ENCODE data around the gene RAMP1. TPM values are rescaled to one million over a fixed set of nuclear protein-coding genes. Genes with fewer than 3 reads are reported as not detected.

Gene RAMP1
- total RNA-seq, 1 donor from 2014 or later: 3.9 TPM

DNA sequence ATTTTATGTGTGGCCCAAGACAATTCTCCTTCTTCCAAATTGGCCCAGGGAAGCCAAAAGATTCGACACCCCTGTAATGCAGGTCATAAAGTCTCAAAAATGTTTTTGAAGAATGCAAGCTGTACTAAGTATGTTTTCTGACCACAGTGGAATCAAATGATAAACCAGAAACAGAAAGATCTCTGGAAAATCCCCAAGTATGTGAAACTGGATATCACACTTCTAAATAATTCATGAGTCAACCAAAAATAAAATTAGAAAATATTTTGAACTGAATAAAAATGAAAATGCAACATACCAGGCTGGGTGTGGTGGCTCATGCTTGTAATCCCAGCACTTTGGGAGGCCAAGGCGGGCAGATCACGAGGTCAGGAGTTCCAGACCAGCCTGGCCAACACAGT is 73.3 kb downstream of the RAMP1 start:
- ChIA-PET CTCF (no interaction called here), POLR2A (interaction anchor here (0.6 kb wide), 1 partner anchor 67 kb away, joined by 4 read pairs; no protein-coding TSS in a partner anchor)
- no peak for ATAC-seq (ENCODE audit: low read depth)
- no peaks in the 10 kb centered on the region for H3K9me3 Mint-ChIP-seq
- no peak overlapping the region for H3K27ac Mint-ChIP-seq
- TF ChIP-seq, protein P1, sequence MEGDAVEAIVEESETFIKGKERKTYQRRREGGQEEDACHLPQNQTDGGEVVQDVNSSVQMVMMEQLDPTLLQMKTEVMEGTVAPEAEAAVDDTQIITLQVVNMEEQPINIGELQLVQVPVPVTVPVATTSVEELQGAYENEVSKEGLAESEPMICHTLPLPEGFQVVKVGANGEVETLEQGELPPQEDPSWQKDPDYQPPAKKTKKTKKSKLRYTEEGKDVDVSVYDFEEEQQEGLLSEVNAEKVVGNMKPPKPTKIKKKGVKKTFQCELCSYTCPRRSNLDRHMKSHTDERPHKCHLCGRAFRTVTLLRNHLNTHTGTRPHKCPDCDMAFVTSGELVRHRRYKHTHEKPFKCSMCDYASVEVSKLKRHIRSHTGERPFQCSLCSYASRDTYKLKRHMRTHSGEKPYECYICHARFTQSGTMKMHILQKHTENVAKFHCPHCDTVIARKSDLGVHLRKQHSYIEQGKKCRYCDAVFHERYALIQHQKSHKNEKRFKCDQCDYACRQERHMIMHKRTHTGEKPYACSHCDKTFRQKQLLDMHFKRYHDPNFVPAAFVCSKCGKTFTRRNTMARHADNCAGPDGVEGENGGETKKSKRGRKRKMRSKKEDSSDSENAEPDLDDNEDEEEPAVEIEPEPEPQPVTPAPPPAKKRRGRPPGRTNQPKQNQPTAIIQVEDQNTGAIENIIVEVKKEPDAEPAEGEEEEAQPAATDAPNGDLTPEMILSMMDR (IDR thresholded peaks at IDR 0.05): no peak
- intact Hi-C loops (cut with micrococcal nuclease): no loop called here
- no peak overlapping the region for H3K4me3 Mint-ChIP-seq
- peaks cover 7% of the 10 kb centered on the region for H3K4me1 Mint-ChIP-seq
- peaks cover 11% of the 10 kb centered on the region for H3K27me3 Mint-ChIP-seq
- no peaks in the 10 kb centered on the region for H3K36me3 Mint-ChIP-seq (ENCODE audit: low read depth)
- no peak for DNase-seq

DNA sequence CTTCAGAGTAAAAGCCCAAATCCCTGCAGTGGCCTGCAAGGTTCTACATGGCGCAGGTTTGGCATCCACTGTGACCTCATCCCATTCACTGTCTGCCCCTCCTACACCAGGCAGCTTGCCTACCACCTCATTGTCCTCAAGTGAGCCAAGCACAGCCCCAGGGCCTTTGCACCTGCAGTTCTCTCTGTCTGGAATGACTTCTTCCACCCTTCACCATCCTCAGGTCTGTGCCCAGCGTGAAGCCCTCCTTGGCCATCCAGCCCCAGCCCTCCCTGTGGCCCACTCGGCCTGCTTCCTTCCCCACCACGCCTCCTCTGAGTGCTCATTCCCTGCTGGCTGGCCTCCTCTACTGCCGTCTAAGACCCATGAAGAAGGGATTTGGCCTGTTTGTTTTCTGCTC is 74.8 kb downstream of the RAMP1 start:
- TF ChIP-seq, protein P1 (IDR thresholded peaks at IDR 0.05): no peak
- DNase-seq (no peak), ATAC-seq (ENCODE audit: low read depth) (no peak)
- Mint-ChIP-seq H3K4me3 (no peak overlapping the region), H3K36me3 (ENCODE audit: low read depth) (no peaks in the 10 kb centered on the region), H3K27ac (no peak overlapping the region), H3K4me1 (peaks cover 7% of the 10 kb centered on the region), H3K27me3 (peaks cover 7% of the 10 kb centered on the region), H3K9me3 (no peaks in the 10 kb centered on the region)
- intact Hi-C loops (cut with micrococcal nuclease): no loop called here
- ChIA-PET POLR2A (no interaction called here), CTCF (interaction anchor here (0.6 kb wide), 1 partner anchor 78 kb away, joined by 3 read pairs; no protein-coding TSS in a partner anchor)

DNA sequence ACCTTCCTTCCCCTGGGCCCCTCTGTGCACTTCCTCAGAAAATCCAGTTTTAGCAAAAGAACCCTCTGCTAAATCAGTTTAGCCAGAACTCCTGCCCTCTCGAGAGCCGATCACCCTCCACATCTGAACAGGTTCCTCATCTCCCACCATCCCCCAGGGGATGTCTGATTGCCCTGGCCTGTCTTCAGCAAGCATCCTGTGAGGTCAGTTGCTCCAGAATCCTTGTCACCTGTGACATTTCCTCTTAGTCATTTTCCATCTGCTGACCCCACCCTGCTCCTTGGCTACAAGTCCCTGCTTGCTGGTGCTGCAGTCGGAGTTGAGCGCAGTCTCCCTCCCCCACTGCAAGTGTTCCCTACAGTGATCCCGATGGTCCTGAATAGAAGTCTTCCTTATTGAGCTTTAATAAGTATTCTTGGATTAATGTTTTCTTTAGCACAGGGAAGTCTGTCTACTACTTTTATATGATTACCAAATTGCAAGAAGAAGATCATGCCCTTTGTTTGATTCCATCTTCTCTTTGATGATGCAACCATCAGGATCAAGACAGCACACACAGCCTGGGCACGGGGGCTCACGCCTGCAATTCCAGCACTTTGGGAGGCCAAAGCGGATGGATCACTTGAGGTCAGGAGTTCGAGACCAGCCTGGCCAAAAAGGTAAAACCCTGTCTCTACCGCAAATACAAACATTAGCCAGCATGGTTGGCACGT is 76.5 kb downstream of the RAMP1 start:
- no peak overlapping the region for H3K4me3 Mint-ChIP-seq
- no peaks in the 10 kb centered on the region for H3K9me3 Mint-ChIP-seq
- H3K27ac Mint-ChIP-seq: no peak overlapping the region
- no peaks in the 10 kb centered on the region for H3K36me3 Mint-ChIP-seq (ENCODE audit: low read depth)
- ATAC-seq (ENCODE audit: low read depth) (no peak), DNase-seq (no peak)
- CTCF ChIA-PET: no interaction called here
- peaks cover 6% of the 10 kb centered on the region for H3K4me1 Mint-ChIP-seq
- TF ChIP-seq, protein P1 (IDR thresholded peaks at IDR 0.05): no peak
- POLR2A ChIA-PET: no interaction called here
- H3K27me3 Mint-ChIP-seq: peaks cover 4% of the 10 kb centered on the region
- intact Hi-C loops (cut with micrococcal nuclease): no loop called here

DNA sequence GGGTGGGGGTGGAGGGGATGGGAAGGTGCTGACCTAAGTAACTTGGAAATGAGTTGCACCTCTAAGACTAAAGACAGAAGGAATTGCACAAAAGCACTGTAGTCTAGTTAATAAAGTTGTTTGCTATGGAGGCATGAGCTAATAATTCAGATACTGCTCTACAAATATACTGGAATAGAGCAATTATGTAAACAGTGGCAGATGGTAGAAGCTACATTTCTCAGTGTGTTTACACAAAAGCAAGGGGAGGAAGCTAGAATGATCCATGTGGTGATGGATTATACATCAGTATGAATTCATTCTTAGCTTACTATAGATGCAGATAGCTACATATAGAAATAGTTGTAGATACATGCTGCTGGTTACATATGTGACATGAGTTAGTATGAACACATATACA is 79.8 kb downstream of the RAMP1 start:
- TF ChIP-seq, protein P1 (IDR thresholded peaks at IDR 0.05): no peak
- Mint-ChIP-seq H3K27ac (no peak overlapping the region), H3K36me3 (ENCODE audit: low read depth) (no peaks in the 10 kb centered on the region), H3K27me3 (peaks cover 4% of the 10 kb centered on the region), H3K4me1 (no peaks in the 10 kb centered on the region), H3K9me3 (peaks cover 3% of the 10 kb centered on the region), H3K4me3 (no peak overlapping the region)
- no peak for DNase-seq
- POLR2A ChIA-PET: no interaction called here
- CTCF ChIA-PET: no interaction called here
- ATAC-seq (ENCODE audit: low read depth): no peak
- intact Hi-C loops (cut with micrococcal nuclease): no loop called here

DNA sequence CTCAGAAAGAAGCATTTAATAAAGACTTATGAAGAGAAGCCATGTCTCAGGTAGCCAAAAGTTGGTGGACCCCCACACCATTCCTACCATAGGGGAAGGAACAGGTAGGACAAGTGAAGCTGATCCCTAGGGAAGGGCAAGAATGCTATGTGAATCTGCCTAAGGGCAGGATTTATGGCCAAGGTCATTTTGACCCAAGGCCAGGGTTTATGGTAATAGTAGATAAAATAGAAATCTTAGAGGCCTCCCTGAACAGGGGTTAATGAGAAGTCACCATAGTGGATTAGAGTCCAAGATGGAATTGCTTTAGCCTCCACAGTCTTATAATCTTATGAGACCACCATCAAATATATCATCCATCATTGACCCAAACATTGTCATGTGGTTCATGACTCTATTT is 81.4 kb downstream of the RAMP1 start:
- TF ChIP-seq, protein P1 (IDR thresholded peaks at IDR 0.05): no peak
- Mint-ChIP-seq H3K27ac (no peak overlapping the region), H3K4me3 (no peak overlapping the region)

More for the DNA sequence above, 81.4 kb downstream of the RAMP1 start:
- Mint-ChIP-seq H3K4me1 (no peaks in the 10 kb centered on the region), H3K9me3 (peaks cover 6% of the 10 kb centered on the region), H3K27me3 (peaks cover 10% of the 10 kb centered on the region), H3K36me3 (ENCODE audit: low read depth) (no peaks in the 10 kb centered on the region)
- POLR2A ChIA-PET: no interaction called here
- CTCF ChIA-PET: no interaction called here
- ATAC-seq (ENCODE audit: low read depth): no peak
- DNase-seq: no peak
- intact Hi-C loops (cut with micrococcal nuclease): no loop called here

Measured in activated B cell treated with CpG ODN at 0.5 μM for 24 hours (primary cell).